Measurements from ENCODE around the gene CAV2.
A peak's percentile ranks its signal among the peaks of the same experiment; 100 is the strongest.

Gene CAV2

GRCh38 chr7:116524609-116525297 is 25.2 kb downstream of the CAV2 start, which contains the start of gene CAV1:
Gene CAV1 (plus strand): TSS chr7:116525036. CDS start chr7:116525063, 27 bp downstream.
- no peaks in the 10 kb centered on the region for H3K9me3 ChIP-seq (ENCODE audit: control insufficient read depth, low read length)
- H3K36me3 ChIP-seq (ENCODE audit: control insufficient read depth, insufficient read depth, low read length) = peaks cover 4% of the 10 kb centered on the region
- peak within 1 kb of the TSS; percentile 49 for H3K4me3 ChIP-seq (ENCODE audit: extremely low read depth, insufficient read depth, low read length, poor library complexity, severe bottlenecking)
- peaks cover 48% of the 10 kb centered on the region for H3K4me1 ChIP-seq (ENCODE audit: control insufficient read depth, insufficient read depth, low read length, poor library complexity, severe bottlenecking)
- peak within 1 kb of the TSS; percentile 75 for H3K27ac ChIP-seq (ENCODE audit: low read depth, low read length, severe bottlenecking)
- 0 to 1% methylated on average over 13 to 35 of the region's 42 CpGs for WGBS, 2 experiments (ENCODE audit: insufficient coverage in 2 of 2)

GRCh38 chr7:116525298-116525912 is 25.9 kb downstream of the CAV2 start:
- H3K27ac ChIP-seq (ENCODE audit: low read depth, low read length, severe bottlenecking) = no peak overlapping the region

GRCh38 chr7:116525913-116526861 is 26.6 kb downstream of the CAV2 start:
- WGBS, 2 experiments (ENCODE audit: insufficient coverage in 2 of 2) = 0 to 1% methylated on average over 47 to 60 of the region's 83 CpGs
- Histone ChIP-seq H3K36me3 (ENCODE audit: control insufficient read depth, insufficient read depth, low read length) (peaks cover 4% of the 10 kb centered on the region), H3K4me3 (ENCODE audit: extremely low read depth, insufficient read depth, low read length, poor library complexity, severe bottlenecking) (peak overlapping the region; percentile 49), H3K9me3 (ENCODE audit: control insufficient read depth, low read length) (no peaks in the 10 kb centered on the region), H3K4me1 (ENCODE audit: control insufficient read depth, insufficient read depth, low read length, poor library complexity, severe bottlenecking) (peaks cover 45% of the 10 kb centered on the region), H3K27ac (ENCODE audit: low read depth, low read length, severe bottlenecking) (no peak overlapping the region)

More at GRCh38 chr7:116525298-116525912, 25.9 kb downstream of the CAV2 start:
- Histone ChIP-seq H3K9me3 (ENCODE audit: control insufficient read depth, low read length) (no peaks in the 10 kb centered on the region), H3K4me3 (ENCODE audit: extremely low read depth, insufficient read depth, low read length, poor library complexity, severe bottlenecking) (peak overlapping the region; percentile 49), H3K36me3 (ENCODE audit: control insufficient read depth, insufficient read depth, low read length) (peaks cover 4% of the 10 kb centered on the region), H3K4me1 (ENCODE audit: control insufficient read depth, insufficient read depth, low read length, poor library complexity, severe bottlenecking) (peaks cover 45% of the 10 kb centered on the region)
- 0 to 2% methylated on average over 12 to 22 of the region's 36 CpGs for WGBS, 2 experiments (ENCODE audit: insufficient coverage in 2 of 2)

- Histone ChIP-seq H3K27ac (ENCODE audit: low read depth, low read length, severe bottlenecking) (no peak overlapping the region), H3K4me3 (ENCODE audit: extremely low read depth, insufficient read depth, low read length, poor library complexity, severe bottlenecking) (peak overlapping the region; percentile 49), H3K4me1 (ENCODE audit: control insufficient read depth, insufficient read depth, low read length, poor library complexity, severe bottlenecking) (peaks cover 42% of the 10 kb centered on the region), H3K9me3 (ENCODE audit: control insufficient read depth, low read length) (no peaks in the 10 kb centered on the region), H3K36me3 (ENCODE audit: control insufficient read depth, insufficient read depth, low read length) (peaks cover 4% of the 10 kb centered on the region)
- 13 to 17% methylated on average over 1 of the region's 5 CpGs for WGBS, 2 experiments (ENCODE audit: insufficient coverage in 2 of 2)
These were observed 27.4 kb downstream of the CAV2 start for GRCh38 chr7:116526897-116527296.

- Histone ChIP-seq H3K4me1 (ENCODE audit: control insufficient read depth, insufficient read depth, low read length, poor library complexity, severe bottlenecking) (peaks cover 36% of the 10 kb centered on the region), H3K4me3 (ENCODE audit: extremely low read depth, insufficient read depth, low read length, poor library complexity, severe bottlenecking) (peak overlapping the region; percentile 49), H3K9me3 (ENCODE audit: control insufficient read depth, low read length) (no peaks in the 10 kb centered on the region), H3K36me3 (ENCODE audit: control insufficient read depth, insufficient read depth, low read length) (peaks cover 4% of the 10 kb centered on the region), H3K27ac (ENCODE audit: low read depth, low read length, severe bottlenecking) (peak overlapping the region; percentile 89)
- no CpG with 5 or more reads among the region's 3 CpGs for WGBS, 2 experiments (ENCODE audit: insufficient coverage in 2 of 2)
These were observed 28.0 kb downstream of the CAV2 start for GRCh38 chr7:116527521-116527920.

GRCh38 chr7:116528008-116528789 is 28.7 kb downstream of the CAV2 start:
- Histone ChIP-seq H3K36me3 (ENCODE audit: control insufficient read depth, insufficient read depth, low read length) (peaks cover 4% of the 10 kb centered on the region), H3K4me3 (ENCODE audit: extremely low read depth, insufficient read depth, low read length, poor library complexity, severe bottlenecking) (peak overlapping the region; percentile 49), H3K4me1 (ENCODE audit: control insufficient read depth, insufficient read depth, low read length, poor library complexity, severe bottlenecking) (peaks cover 33% of the 10 kb centered on the region), H3K27ac (ENCODE audit: low read depth, low read length, severe bottlenecking) (peak overlapping the region; percentile 89), H3K9me3 (ENCODE audit: control insufficient read depth, low read length) (no peaks in the 10 kb centered on the region)
- 0 to 48% methylated on average over 2 to 3 of the region's 3 CpGs for WGBS, 2 experiments (ENCODE audit: insufficient coverage in 2 of 2)

GRCh38 chr7:116529250-116529649 is 29.7 kb downstream of the CAV2 start:
- Histone ChIP-seq H3K4me3 (ENCODE audit: extremely low read depth, insufficient read depth, low read length, poor library complexity, severe bottlenecking) (no peak overlapping the region), H3K9me3 (ENCODE audit: control insufficient read depth, low read length) (no peaks in the 10 kb centered on the region), H3K36me3 (ENCODE audit: control insufficient read depth, insufficient read depth, low read length) (peaks cover 4% of the 10 kb centered on the region), H3K27ac (ENCODE audit: low read depth, low read length, severe bottlenecking) (no peak overlapping the region), H3K4me1 (ENCODE audit: control insufficient read depth, insufficient read depth, low read length, poor library complexity, severe bottlenecking) (peaks cover 24% of the 10 kb centered on the region)
- WGBS, 2 experiments (ENCODE audit: insufficient coverage in 2 of 2) = no CpG with 5 or more reads among the region's 1 CpG

GRCh38 chr7:116530107-116530820 is 30.7 kb downstream of the CAV2 start:
- 81 to 91% methylated on average over 2 of the region's 3 CpGs for WGBS, 2 experiments (ENCODE audit: insufficient coverage in 2 of 2)
- H3K4me1 ChIP-seq (ENCODE audit: control insufficient read depth, insufficient read depth, low read length, poor library complexity, severe bottlenecking) = peaks cover 21% of the 10 kb centered on the region
- no peaks in the 10 kb centered on the region for H3K9me3 ChIP-seq (ENCODE audit: control insufficient read depth, low read length)
- H3K4me3 ChIP-seq (ENCODE audit: extremely low read depth, insufficient read depth, low read length, poor library complexity, severe bottlenecking) = no peak overlapping the region
- H3K36me3 ChIP-seq (ENCODE audit: control insufficient read depth, insufficient read depth, low read length) = peaks cover 6% of the 10 kb centered on the region
- no peak overlapping the region for H3K27ac ChIP-seq (ENCODE audit: low read depth, low read length, severe bottlenecking)

GRCh38 chr7:116532102-116532688 is 32.7 kb downstream of the CAV2 start:
- 100% methylated on average over 1 of the region's 3 CpGs; no CpG with 5 or more reads in 1 of the 2 experiments for WGBS, 2 experiments (ENCODE audit: insufficient coverage in 2 of 2)
- Histone ChIP-seq H3K9me3 (ENCODE audit: control insufficient read depth, low read length) (no peaks in the 10 kb centered on the region), H3K4me3 (ENCODE audit: extremely low read depth, insufficient read depth, low read length, poor library complexity, severe bottlenecking) (no peak overlapping the region)

More at GRCh38 chr7:116532102-116532688, 32.7 kb downstream of the CAV2 start:
- H3K4me1 ChIP-seq (ENCODE audit: control insufficient read depth, insufficient read depth, low read length, poor library complexity, severe bottlenecking) = peaks cover 17% of the 10 kb centered on the region
- no peak overlapping the region for H3K27ac ChIP-seq (ENCODE audit: low read depth, low read length, severe bottlenecking)
- H3K36me3 ChIP-seq (ENCODE audit: control insufficient read depth, insufficient read depth, low read length) = peaks cover 19% of the 10 kb centered on the region

Measured in mesodermal cell (in vitro differentiated cells).